GM18867 (cell line): ENCODE measurements around the gene PLOD2.

Experiments used
- ATAC-seq: cut with Tn5 transposase; IDR thresholded peaks from one replicate; pipeline ENCODE4 v1.9.1; 2021; ENCODE audit warnings: mild to moderate bottlenecking, moderate library complexity; ENCODE audit not compliant: unreplicated experiment

The PLOD2 gene

DNA sequence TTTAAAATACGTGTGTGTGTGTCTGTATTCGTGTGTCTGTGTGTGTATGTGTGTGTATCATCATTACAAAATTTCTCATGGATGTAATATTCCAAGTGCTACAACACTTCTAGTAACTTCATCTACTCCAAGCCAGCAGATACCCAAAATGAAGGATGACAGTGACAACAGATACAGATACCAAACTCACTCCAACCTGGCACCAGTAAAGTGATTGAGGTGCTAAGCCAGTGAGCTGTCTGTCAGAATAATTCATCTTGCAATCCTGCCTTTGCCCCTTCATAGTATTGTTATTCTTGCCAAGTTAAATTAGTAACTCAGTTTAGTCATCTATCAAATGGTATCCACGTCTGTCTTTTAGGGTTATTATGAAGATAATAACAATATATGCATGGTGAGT, 58.1 kb downstream of the PLOD2 start:
- no peak for ATAC-seq

GRCh38 chr3:146101538-146101937, 59.4 kb downstream of the PLOD2 start:
- ATAC-seq, result no peak

DNA sequence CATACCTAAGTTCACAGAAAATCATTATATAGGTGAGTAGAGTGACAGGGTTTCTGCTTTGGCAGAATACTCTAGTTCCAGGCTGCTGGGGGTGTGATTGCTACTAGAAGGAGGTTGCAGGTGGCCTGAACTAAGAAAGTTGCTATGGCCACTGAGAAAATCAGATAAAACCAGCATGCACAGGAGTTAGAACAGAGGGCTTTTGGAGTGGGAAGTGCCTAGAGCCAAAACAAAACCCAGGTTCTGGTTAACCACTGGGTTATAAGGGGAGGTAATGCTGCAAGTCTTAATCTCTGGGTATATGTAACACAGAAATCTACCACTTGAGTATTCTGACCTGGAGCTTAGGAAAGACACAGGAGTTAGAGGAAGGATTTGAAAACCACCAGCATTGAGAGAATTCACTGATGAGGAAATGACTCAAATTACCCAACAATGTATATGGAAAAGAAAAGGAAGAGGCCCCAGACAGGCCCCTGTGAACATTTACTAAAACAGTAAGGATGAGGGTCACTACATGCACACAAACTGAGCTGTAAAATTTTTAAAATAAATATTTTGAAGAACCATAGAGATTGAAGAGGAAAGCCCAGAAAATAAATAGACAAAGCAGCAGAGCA, 60.0 kb downstream of the PLOD2 start:
- no peak for ATAC-seq

GRCh38 chr3:146100180-146100579, 60.8 kb downstream of the PLOD2 start:
- no peak for ATAC-seq

- no peak for ATAC-seq
Measured at GRCh38 chr3:146099316-146099715, 61.7 kb downstream of the PLOD2 start.

GRCh38 chr3:146093896-146094295, 67.1 kb downstream of the PLOD2 start:
- ATAC-seq, result no peak

DNA sequence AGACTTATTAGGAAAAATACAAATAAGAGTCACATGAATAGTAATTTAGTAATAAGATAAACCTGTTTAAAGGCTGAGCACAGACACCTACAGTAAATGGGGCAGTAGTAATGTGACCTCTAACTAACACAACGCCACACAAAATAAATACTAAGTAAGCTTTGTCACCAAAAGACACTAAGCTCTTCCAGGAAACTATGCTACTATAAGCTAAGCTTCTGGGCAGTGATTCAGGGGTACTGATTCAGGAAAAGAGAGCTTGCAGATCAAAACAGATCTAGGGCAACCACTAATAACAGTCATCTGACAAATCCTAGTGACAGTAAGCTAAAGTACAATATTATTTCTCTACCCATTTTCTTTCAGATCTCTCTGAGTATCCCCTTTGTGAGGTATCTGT, 68.8 kb downstream of the PLOD2 start:
- no peak for ATAC-seq

DNA sequence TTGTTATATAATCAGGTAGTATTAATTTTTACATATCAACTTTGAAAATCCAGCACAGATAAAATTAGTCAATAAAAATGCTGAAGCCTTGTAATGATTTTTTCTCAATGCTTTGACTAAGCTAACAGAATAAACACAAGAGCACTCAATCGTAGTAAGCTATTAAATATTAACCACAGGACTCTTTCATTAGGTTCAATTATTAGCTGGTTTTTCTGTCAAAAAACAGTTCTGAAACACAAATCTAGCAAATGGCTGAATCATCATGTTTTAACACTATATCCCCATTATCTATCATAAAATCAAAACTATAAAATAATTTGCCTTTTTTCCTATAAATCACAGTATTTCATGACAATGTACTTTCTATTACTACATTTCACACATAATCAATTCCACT, 69.6 kb downstream of the PLOD2 start:
- ATAC-seq, result no peak

- no peak for ATAC-seq
Measured at GRCh38 chr3:146090521-146090920, 70.5 kb downstream of the PLOD2 start.

DNA sequence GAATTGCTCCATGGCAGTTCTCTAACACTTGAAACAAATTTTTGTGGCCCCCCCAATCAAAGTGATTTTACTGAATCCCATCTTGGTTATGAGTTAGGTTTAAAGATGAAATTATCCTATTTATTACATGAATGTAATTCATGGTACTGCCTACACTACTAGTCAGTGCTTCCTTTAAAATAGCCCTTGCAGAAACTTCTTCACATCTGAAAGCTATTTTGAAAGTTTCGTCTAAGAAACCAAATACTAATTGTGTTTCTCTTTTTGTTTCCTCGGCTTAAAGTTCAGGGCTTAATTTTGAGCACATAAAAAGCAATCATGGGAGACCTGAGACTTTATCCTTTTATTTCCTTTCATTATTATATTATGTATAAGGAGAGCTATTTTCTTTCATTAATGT, 72.1 kb downstream of the PLOD2 start:
- peak; percentile 72 for ATAC-seq

- ATAC-seq, result no peak
Measured at GRCh38 chr3:146087116-146087515, 73.9 kb downstream of the PLOD2 start.

- no peak for ATAC-seq
Measured at GRCh38 chr3:146086211-146086610, 74.8 kb downstream of the PLOD2 start.

GRCh38 chr3:146085678-146086077, 75.3 kb downstream of the PLOD2 start:
- ATAC-seq, result no peak

DNA sequence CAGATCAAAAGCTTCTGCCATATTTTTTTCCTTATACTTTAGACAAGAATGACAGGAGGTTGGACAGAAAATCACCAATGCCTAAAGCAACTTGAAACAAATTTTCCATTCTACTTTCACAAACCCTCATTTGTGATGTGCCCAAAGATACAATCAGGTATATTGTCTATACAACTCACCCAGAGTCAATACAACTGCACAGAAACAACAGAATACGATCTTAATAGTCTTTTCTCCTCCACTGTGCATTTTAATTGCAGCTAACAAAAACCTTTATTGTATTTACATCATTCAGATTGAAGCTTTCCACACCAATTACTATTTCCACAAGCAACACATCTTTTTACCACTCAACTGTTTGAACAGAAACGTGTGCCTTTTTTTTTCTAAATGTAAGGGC, 80.4 kb downstream of the PLOD2 start:
- no peak for ATAC-seq

GRCh38 chr3:146078031-146078430, 83.0 kb downstream of the PLOD2 start:
- ATAC-seq, result no peak

DNA sequence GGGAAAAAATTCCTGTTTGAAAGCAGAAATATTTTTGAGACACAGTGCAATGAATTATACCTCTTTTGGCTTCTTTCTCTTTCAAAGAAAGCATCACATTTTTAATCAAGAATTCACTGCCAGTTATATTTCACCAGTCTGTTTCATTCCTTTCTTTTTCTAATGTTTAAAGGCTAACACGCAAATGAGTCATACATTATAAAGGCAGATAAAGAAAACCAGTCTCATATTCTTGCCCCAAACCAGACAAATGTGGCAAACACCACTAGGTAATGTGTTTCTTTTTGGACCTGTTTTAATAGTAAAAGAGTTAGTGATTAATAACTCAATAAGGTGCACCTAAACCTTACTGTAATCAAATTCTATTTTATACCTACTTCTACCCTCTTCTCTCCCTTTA, 83.8 kb downstream of the PLOD2 start:
- ATAC-seq, result no peak

DNA sequence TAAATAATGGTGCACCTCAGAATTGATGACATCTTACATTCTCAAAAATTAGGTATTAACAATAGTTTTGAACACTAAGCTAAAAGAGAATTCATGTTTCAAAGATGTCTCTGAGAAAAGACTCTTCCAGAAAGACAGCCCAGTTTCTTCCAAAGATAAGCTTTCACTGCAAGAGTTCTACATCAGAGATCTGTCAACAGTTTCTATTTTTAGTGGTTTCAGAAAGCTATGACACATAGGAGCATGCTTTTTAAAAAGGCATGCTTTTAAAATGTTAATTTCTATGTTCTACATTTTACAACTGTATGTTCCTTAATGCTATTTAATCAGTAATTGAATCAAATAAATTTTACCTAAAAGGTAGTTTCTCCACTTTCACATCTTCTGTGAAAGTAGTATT, 88.2 kb downstream of the PLOD2 start:
- no peak for ATAC-seq

DNA sequence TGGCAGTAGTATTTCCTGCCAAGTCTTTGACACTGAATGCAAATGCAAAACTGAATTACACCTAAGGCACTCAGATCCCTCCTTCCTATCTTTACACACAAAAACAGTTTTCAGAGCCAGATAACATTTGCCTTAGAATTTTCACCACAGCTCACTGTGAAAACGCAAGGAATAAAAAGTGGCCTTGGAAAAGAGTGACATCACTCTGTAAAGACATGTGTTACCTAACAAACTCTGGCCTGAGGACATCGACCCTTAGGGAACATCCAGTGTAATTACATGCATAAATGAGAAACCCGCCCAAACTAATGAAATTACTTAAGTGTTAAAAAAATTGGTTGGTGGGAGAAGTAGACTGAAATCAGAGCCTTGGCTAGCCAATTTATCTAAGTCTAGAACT, 88.9 kb downstream of the PLOD2 start:
- no peak for ATAC-seq

- ATAC-seq, result no peak
Measured at GRCh38 chr3:146071632-146072031, 89.4 kb downstream of the PLOD2 start.

- no peak for ATAC-seq
Measured at GRCh38 chr3:146067048-146067447, 93.9 kb downstream of the PLOD2 start.

DNA sequence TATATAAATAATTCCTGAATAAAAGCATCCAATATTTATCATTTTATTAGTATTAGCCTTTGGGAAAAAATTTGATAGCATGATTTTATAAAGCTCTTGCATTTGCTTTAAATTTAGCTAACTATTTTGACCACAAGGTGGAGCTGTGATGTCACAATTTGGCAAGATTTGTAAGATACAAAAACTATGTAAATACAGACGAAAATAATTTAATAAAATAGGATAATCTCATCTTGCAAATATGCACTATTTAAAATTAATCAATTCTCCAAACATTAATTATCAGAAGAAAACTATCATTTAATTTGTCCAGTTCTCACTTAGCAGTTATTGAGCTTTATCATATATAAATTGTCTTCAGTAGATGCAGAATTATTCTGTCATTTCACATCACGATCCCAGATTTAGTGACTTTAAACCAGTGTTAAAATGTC, 95.4 kb downstream of the PLOD2 start:
- ATAC-seq, result peak; percentile 48

GRCh38 chr3:146058241-146058640, 102.7 kb downstream of the PLOD2 start:
- ATAC-seq, result no peak

DNA sequence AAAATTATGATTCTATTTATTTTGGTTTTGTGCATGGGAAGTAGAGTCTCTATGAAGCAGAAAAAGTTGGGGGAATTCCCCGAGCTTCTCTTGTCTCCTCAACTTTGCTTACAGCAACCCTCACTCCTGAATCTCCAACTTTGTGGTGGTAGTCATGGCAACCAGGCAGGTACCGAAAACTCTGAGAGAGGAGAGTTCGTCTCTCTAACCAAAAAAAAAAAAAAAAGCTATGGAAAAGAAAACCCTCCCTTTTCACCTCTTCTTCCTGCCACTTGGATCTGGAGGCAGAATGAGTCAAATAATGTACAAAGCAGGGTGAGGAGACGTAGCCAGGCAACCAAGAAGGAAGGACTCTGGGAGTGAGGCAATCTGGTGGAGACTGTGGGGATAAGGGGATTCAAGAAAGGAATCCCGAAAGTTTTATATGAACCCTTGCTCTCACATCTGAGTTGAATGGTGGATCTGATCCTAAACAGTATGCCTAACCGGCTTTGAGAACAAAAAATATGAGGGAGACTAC, 108.1 kb downstream of the PLOD2 start:
- no peak for ATAC-seq
